Loucy (cell line): Measurements from ENCODE around the gene MAFB.

Experiments used
- H2AFZ ChIP-seq: fragments of 200-600 bp; sonication (generic); 2 replicates; pipeline ENCODE4 v1.6.0; 2016; ENCODE audit warnings: antibody characterized with exemption, mild to moderate bottlenecking, low read length, moderate library complexity
- H3F3A ChIP-seq: fragments of 200-600 bp; 2 replicates; pipeline ENCODE4 v1.6.0; 2016; ENCODE audit warnings: antibody characterized with exemption, low read depth, mild to moderate bottlenecking
- H3K27me3 ChIP-seq: fragments of 200-600 bp; sonication (generic); 2 replicates; pipeline ENCODE4 v1.6.1; 2014; ENCODE audit warnings: low read length, mild to moderate bottlenecking; ENCODE audit not compliant: insufficient read depth, poor library complexity, severe bottlenecking
- H3K36me3 ChIP-seq: fragments of 200-600 bp; sonication (generic); 2 replicates; pipeline ENCODE4 v1.6.1; 2016; ENCODE audit warnings: low read length; ENCODE audit not compliant: insufficient read depth
- H3K4me1 ChIP-seq: fragments of 200-600 bp; sonication (generic); 2 replicates; pipeline ENCODE4 v1.5.1; 2014; ENCODE audit warnings: low read length, mild to moderate bottlenecking; ENCODE audit not compliant: insufficient read depth, poor library complexity, severe bottlenecking
- H3K4me2 ChIP-seq: fragments of 200-600 bp; sonication (generic); 2 replicates; pipeline ENCODE4 v1.6.0; 2014; ENCODE audit warnings: antibody characterized with exemption, low read length, low read depth, mild to moderate bottlenecking; ENCODE audit not compliant: poor library complexity, severe bottlenecking
- H3K4me3 ChIP-seq: fragments of 200-600 bp; sonication (generic); 2 replicates; pipeline ENCODE4 v1.5.1; 2014; ENCODE audit warnings: low read length, mild to moderate bottlenecking, mixed read lengths; ENCODE audit not compliant: poor library complexity, severe bottlenecking
- H3K79me2 ChIP-seq: fragments of 200-600 bp; sonication (generic); 2 replicates; pipeline ENCODE4 v1.6.1; 2014; ENCODE audit warnings: low read length; ENCODE audit not compliant: insufficient read depth
- H3K9ac ChIP-seq: fragments of 200-600 bp; sonication (generic); 2 replicates; pipeline ENCODE4 v1.6.0; 2014; ENCODE audit warnings: mild to moderate bottlenecking, low read depth, low read length, moderate library complexity; ENCODE audit not compliant: poor library complexity, severe bottlenecking
- H3K9me2 ChIP-seq: fragments of 200-600 bp; sonication (generic); replicated peaks from 2 replicates; pipeline ENCODE4 v1.6.1; 2016; ENCODE audit warnings: low read depth, low read length, mixed read lengths
- H3K9me3 ChIP-seq: fragments of 200-600 bp; sonication (generic); 2 replicates; pipeline ENCODE4 v1.6.1; 2014; ENCODE audit warnings: mild to moderate bottlenecking, antibody characterized with exemption, low read length, low read depth; ENCODE audit not compliant: insufficient read depth
- H4K20me1 ChIP-seq: fragments of 200-600 bp; sonication (generic); 2 replicates; pipeline ENCODE4 v1.6.0; 2014; ENCODE audit warnings: antibody characterized with exemption, low read length, mild to moderate bottlenecking; ENCODE audit not compliant: insufficient read depth, poor library complexity, severe bottlenecking
- CTCF ChIP-seq: fragments of 200-600 bp; sonication (generic); conservative IDR thresholded peaks from 2 replicates; pipeline ENCODE4 v1.5.1; 2014; ENCODE audit warnings: mild to moderate bottlenecking, antibody characterized with exemption, low read length
- EZH2phosphoT487 ChIP-seq: fragments of 200-600 bp; IDR thresholded peaks from 2 replicates; pipeline ENCODE4 v1.6.1; 2018; ENCODE audit warnings: antibody characterized with exemption, mild to moderate bottlenecking, moderate library complexity, borderline replicate concordance

The MAFB gene

GRCh38 chr20:40643891-40644290, 45.1 kb downstream of the MAFB start:
- Histone ChIP-seq H3K9me3 (no peaks in the 10 kb centered on the region), H3K9me2 (no peaks in the 10 kb centered on the region), H3K4me1 (peaks cover 19% of the 10 kb centered on the region), H3K27me3 (no peaks in the 10 kb centered on the region), H3K9ac (no peak overlapping the region), H3K79me2 (no peaks in the 10 kb centered on the region), H2AFZ (no peak overlapping the region), H3K36me3 (no peaks in the 10 kb centered on the region), H3K4me2 (no peak overlapping the region), H4K20me1 (no peaks in the 10 kb centered on the region), H3K4me3 (no peak overlapping the region), H3F3A (no peaks in the 10 kb centered on the region)
- TF ChIP-seq EZH2phosphoT487, result no peak

- peaks cover 13% of the 10 kb centered on the region for H3K4me1 ChIP-seq
- H3K36me3 ChIP-seq, result no peaks in the 10 kb centered on the region
- H3K9me3 ChIP-seq, result no peaks in the 10 kb centered on the region
- no peaks in the 10 kb centered on the region for H3F3A ChIP-seq
- no peak overlapping the region for H3K4me2 ChIP-seq
- H4K20me1 ChIP-seq, result no peaks in the 10 kb centered on the region
- H2AFZ ChIP-seq, result no peak overlapping the region
- no peak overlapping the region for H3K9ac ChIP-seq
- no peaks in the 10 kb centered on the region for H3K79me2 ChIP-seq
- H3K27me3 ChIP-seq, result no peaks in the 10 kb centered on the region
- H3K4me3 ChIP-seq, result no peak overlapping the region
- H3K9me2 ChIP-seq, result no peaks in the 10 kb centered on the region
- no peak for TF ChIP-seq EZH2phosphoT487
- no peak for TF ChIP-seq CTCF
Measured at GRCh38 chr20:40641809-40642208, 47.2 kb downstream of the MAFB start.

GRCh38 chr20:40641202-40641601, 47.8 kb downstream of the MAFB start:
- H3K36me3 ChIP-seq, result no peaks in the 10 kb centered on the region
- no peak overlapping the region for H3K4me2 ChIP-seq
- peaks cover 7% of the 10 kb centered on the region for H3K4me1 ChIP-seq
- no peaks in the 10 kb centered on the region for H3K79me2 ChIP-seq
- H3F3A ChIP-seq, result no peaks in the 10 kb centered on the region
- H3K9me2 ChIP-seq, result no peaks in the 10 kb centered on the region
- H3K27me3 ChIP-seq, result no peaks in the 10 kb centered on the region
- H2AFZ ChIP-seq, result no peak overlapping the region
- no peaks in the 10 kb centered on the region for H3K9me3 ChIP-seq
- no peak overlapping the region for H3K4me3 ChIP-seq
- no peak for TF ChIP-seq EZH2phosphoT487
- TF ChIP-seq CTCF, result no peak
- no peaks in the 10 kb centered on the region for H4K20me1 ChIP-seq
- H3K9ac ChIP-seq, result no peak overlapping the region

GRCh38 chr20:40640667-40641066, 48.4 kb downstream of the MAFB start:
- Histone ChIP-seq H3F3A (no peaks in the 10 kb centered on the region), H2AFZ (no peak overlapping the region), H3K9me3 (no peaks in the 10 kb centered on the region), H3K36me3 (no peaks in the 10 kb centered on the region), H3K9me2 (no peaks in the 10 kb centered on the region), H4K20me1 (no peaks in the 10 kb centered on the region), H3K27me3 (no peaks in the 10 kb centered on the region), H3K9ac (no peak overlapping the region), H3K4me3 (no peak overlapping the region), H3K4me1 (peaks cover 2% of the 10 kb centered on the region), H3K4me2 (no peak overlapping the region), H3K79me2 (no peaks in the 10 kb centered on the region)
- TF ChIP-seq EZH2phosphoT487 (no peak), CTCF (no peak)
